K562 (cell line): ENCODE results near the gene VWA7. TPM values are rescaled to one million over a fixed set of nuclear protein-coding genes. Genes with fewer than 3 reads are reported as not detected.

Experiments used
- BRD9 ChIP-seq: fragments of 450-650 bp; IDR thresholded peaks from 2 replicates; pipeline ENCODE4 v1.6.1; 2018; ENCODE audit warnings: low read depth; ENCODE audit not compliant: partially characterized antibody
- E2F3 ChIP-seq: fragments of 250-450 bp; sonication (Bioruptor Pico); IDR thresholded peaks from 2 replicates; pipeline ENCODE4 v1.4.0; 2020; ENCODE audit warnings: mild to moderate bottlenecking
- ETV1 ChIP-seq: fragments of 450-650 bp; conservative IDR thresholded peaks from 2 replicates; pipeline ENCODE4 v1.6.1; 2016; ENCODE audit warnings: missing genetic modification characterization, control low read depth, low read depth, missing compliant biosample characterization
- GTF2F1 ChIP-seq: IDR thresholded peaks from 2 replicates; pipeline ENCODE4 v1.6.1; 2011; ENCODE audit warnings: low read depth, low read length, improper control_type of control experiment
- ILK ChIP-seq: fragments of 450-650 bp; IDR thresholded peaks from 2 replicates; pipeline ENCODE4 v1.6.1; 2016; ENCODE audit warnings: missing genetic modification characterization, low read depth, mild to moderate bottlenecking, missing compliant biosample characterization, moderate library complexity, borderline replicate concordance
- KAT2B ChIP-seq: IDR thresholded peaks from one replicate; pipeline ENCODE4 v1.6.1; 2012; ENCODE audit warnings: low read depth, mild to moderate bottlenecking, control low read depth, inconsistent platforms, low read length, moderate library complexity
- KAT7 ChIP-seq: sonication (generic); formaldehyde crosslinking; IDR thresholded peaks from 2 replicates; pipeline ENCODE4 v1.8.0; 2022; ENCODE audit warnings: missing genetic modification reagents, mild to moderate bottlenecking, borderline replicate concordance
- MAFF ChIP-seq: IDR thresholded peaks from 2 replicates; pipeline ENCODE4 v1.6.1; 2012; ENCODE audit warnings: low read length, improper control_type of control experiment
- NFIC ChIP-seq: fragments of 450-650 bp; IDR thresholded peaks from 2 replicates; pipeline ENCODE4 v1.6.1; 2017; ENCODE audit warnings: mild to moderate bottlenecking, inconsistent platforms
- NR3C1 ChIP-seq: sonication (generic); formaldehyde crosslinking; IDR thresholded peaks from 2 replicates; pipeline ENCODE4 v1.8.1; 2022; ENCODE audit warnings: missing genetic modification reagents
- PHF8 ChIP-seq: fragments of 200-600 bp; sonication (generic); IDR thresholded peaks from 2 replicates; pipeline ENCODE4 v1.6.1; 2012; ENCODE audit warnings: mixed run types, mild to moderate bottlenecking, inconsistent platforms, low read length, moderate library complexity, borderline replicate concordance
- SMC3 ChIP-seq: conservative IDR thresholded peaks from 2 replicates; pipeline ENCODE4 v1.6.1; 2011; ENCODE audit warnings: low read depth, low read length, improper control_type of control experiment; ENCODE audit not compliant: insufficient read depth
- SRSF7 ChIP-seq: fragments of 200-400 bp; formaldehyde crosslinking; optimal IDR thresholded peaks from 2 replicates; pipeline ENCODE3; 2017; ENCODE audit warnings: mild to moderate bottlenecking, low read depth, low read length
- SUPT5H ChIP-seq: fragments of 450-650 bp; IDR thresholded peaks from 2 replicates; pipeline ENCODE4 v1.6.1; 2016
- TARDBP ChIP-seq: fragments of 450-650 bp; IDR thresholded peaks from 2 replicates; pipeline ENCODE4 v1.6.1; 2016
- ZC3H8 ChIP-seq: fragments of 450-650 bp; IDR thresholded peaks from 2 replicates; pipeline ENCODE4 v1.6.1; 2017
- ZNF165 ChIP-seq: fragments of 250-450 bp; sonication (Bioruptor Pico); IDR thresholded peaks from 2 replicates; pipeline ENCODE4 v1.4.0; 2020; ENCODE audit warnings: borderline replicate concordance
- ZNF253 ChIP-seq: fragments of 250-450 bp; sonication (Bioruptor Pico); conservative IDR thresholded peaks from 2 replicates; pipeline ENCODE4 v1.6.1; 2021; ENCODE audit warnings: mild to moderate bottlenecking
- ZNF347 ChIP-seq: fragments of 450-650 bp; formaldehyde crosslinking; IDR thresholded peaks from 2 replicates; pipeline ENCODE4 v1.4.0; 2020; ENCODE audit warnings: low read depth, mild to moderate bottlenecking, moderate library complexity
- ZNF408 ChIP-seq: fragments of 250-450 bp; sonication (Bioruptor Pico); IDR thresholded peaks from 2 replicates; pipeline ENCODE4 v1.4.0; 2020; ENCODE audit warnings: low read depth, mild to moderate bottlenecking, moderate library complexity
- ZNF57 ChIP-seq: fragments of 450-650 bp; formaldehyde crosslinking; IDR thresholded peaks from 2 replicates; pipeline ENCODE4 v1.4.0; 2020; ENCODE audit warnings: mild to moderate bottlenecking, moderate library complexity
- ZNF740 ChIP-seq, 3 experiments: fragments of 200-800 bp in 1 of 3; sonication (Bioruptor generic) in 1 of 3; sonication (generic) in 1 of 3; formaldehyde crosslinking in 1 of 3; IDR thresholded peaks; 2 replicates each; pipeline versions ENCODE4 v1.6.1 to v1.8.0; 2016 to 2022; ENCODE audit warnings: mild to moderate bottlenecking in 2 of 3, missing compliant biosample characterization in 2 of 3, missing genetic modification characterization in 2 of 3, missing genetic modification reagents in 1 of 3
- ZSCAN29 ChIP-seq: fragments of 450-650 bp; IDR thresholded peaks from 2 replicates; pipeline ENCODE4 v1.6.1; 2017
- polyA plus RNA-seq, 8 experiments: library from polyadenylated mRNA; depleted of rRNA in 4 of 8; stranded (reverse) in 5 of 8; unstranded in 3 of 8; fragments of >200 nt; fragmentation: Nextera tagmentation in 2 of 8; fragmentation: Illumina TruSeq in 1 of 8; extraction: Ambion mirVana in 2 of 8; extraction: Trizol in 1 of 8; gene quantifications; 2 replicates each; pipeline versions ENCODE4 v1.2.1 to v1.2.3, GENCODE V29; 2011 to 2014; ENCODE audit warnings: inconsistent platforms in 1 of 8, missing spikeins in 1 of 8
- total RNA-seq, 7 experiments: library from RNA; depleted of rRNA in 6 of 7; stranded (reverse); fragments of >200 nt in 6 of 7; fragmentation: Illumina TruSeq in 2 of 7; extraction: Trizol in 2 of 7; gene quantifications; 2 replicates each; pipeline versions ENCODE4 v1.2.1 to v1.2.3, GENCODE V29; 2011 to 2021; ENCODE audit warnings: low replicate concordance in 1 of 7
- TF ChIP-seq, protein P1 (sequence below): sonication (generic); formaldehyde crosslinking; IDR thresholded peaks from 2 replicates; pipeline ENCODE4 v1.5.0; 2020; ENCODE audit warnings: missing genetic modification reagents
- TF ChIP-seq, protein P2 (sequence below): fragments of 450-650 bp; IDR thresholded peaks from 2 replicates; pipeline ENCODE4 v1.6.1; 2018; ENCODE audit warnings: mild to moderate bottlenecking, low read depth; ENCODE audit not compliant: partially characterized antibody
- TF ChIP-seq, protein P3 (sequence below): sonication (generic); formaldehyde crosslinking; IDR thresholded peaks from 2 replicates; pipeline ENCODE4 v1.8.1; 2023; ENCODE audit warnings: mild to moderate bottlenecking, missing genetic modification reagents

VWA7 gene
- total and polyA plus RNA-seq, 9 of the 15 experiments (the other 6 are each of a cell fraction or from before 2014, with no cell fraction given) = 0.18 to 2.9 (median 0.95) TPM

DNA sequence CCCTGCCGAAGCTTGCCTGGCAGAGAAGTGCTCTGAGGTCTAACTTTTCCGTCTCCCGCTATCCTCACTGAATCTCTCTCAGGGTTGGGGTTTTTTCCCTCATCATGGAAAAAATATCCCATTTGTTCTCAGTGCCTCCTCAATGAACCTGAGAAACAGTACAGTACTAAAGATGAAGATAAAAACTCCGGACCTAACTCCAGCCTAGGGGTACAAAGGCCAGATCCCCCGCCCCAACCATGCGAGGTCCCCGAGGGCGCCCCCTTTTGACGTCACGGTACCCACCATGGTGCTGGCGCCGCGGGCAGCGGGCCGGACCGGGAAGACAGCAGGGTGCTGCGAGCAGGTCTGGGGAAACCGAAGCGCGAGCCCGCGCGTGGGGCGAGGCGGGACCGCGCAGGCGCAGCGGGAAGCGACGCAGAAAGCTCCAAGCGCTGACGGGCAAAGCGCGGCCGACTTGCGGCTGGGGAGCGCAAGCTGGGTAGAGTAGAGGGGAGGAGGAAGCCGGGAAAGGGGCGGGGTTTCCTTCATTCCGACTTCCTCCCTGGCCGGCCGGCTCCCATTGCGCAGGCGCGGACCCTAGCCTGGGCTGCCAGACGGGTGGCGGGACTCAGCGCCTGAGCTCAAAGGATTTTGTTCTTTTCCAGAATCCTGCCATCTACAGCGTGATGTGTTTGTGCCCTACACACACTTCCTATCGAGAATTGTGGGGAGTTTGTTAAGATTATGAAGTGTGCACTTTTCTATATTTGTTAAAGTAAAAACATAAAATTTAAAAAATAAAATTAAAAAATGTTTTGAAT lies 29.5 kb upstream of the VWA7 start, which contains the start of gene LSM2 (continued):
- TF ChIP-seq, protein P1, sequence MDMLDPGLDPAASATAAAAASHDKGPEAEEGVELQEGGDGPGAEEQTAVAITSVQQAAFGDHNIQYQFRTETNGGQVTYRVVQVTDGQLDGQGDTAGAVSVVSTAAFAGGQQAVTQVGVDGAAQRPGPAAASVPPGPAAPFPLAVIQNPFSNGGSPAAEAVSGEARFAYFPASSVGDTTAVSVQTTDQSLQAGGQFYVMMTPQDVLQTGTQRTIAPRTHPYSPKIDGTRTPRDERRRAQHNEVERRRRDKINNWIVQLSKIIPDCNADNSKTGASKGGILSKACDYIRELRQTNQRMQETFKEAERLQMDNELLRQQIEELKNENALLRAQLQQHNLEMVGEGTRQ = no peak
- TF ChIP-seq GTF2F1 (peak; percentile 84; the same call in 1 of the 2 replicates), MAFF (peak; percentile 20; the same call in 1 of the 2 replicates), ZNF165 (CRISPR knock-in tag) (no peak), ZNF408 (no peak), ZNF57 (CRISPR knock-in tag) (no peak), PHF8 (peak; percentile 96), SRSF7 (no peak), BRD9 (peak; percentile 87), E2F3 (CRISPR knock-in tag) (peak; percentile 83), ZC3H8 (no peak), NR3C1 (no peak), KAT2B (peak; percentile 67), SMC3 (no peak), SUPT5H (peak; percentile 97), NFIC (peak; percentile 70), ZNF347 (CRISPR knock-in tag) (no peak), ZNF253 (no peak), TARDBP (peak; percentile 78), ZSCAN29 (no peak; the same call in 1 of the 2 replicates), ZNF740 (CRISPR knock-in tag; IDR thresholded peaks at IDR 0.05) (0 out of 2 replicates have a peak, but pooled peaks have one; percentile 61), ZNF740 (tag; IDR thresholded peaks at IDR 0.05) (no peak), KAT7 (peak; percentile 97; the same call in 1 of the 2 replicates), ILK (tag) (no peak), ETV1 (no peak)
- TF ChIP-seq, protein P2, sequence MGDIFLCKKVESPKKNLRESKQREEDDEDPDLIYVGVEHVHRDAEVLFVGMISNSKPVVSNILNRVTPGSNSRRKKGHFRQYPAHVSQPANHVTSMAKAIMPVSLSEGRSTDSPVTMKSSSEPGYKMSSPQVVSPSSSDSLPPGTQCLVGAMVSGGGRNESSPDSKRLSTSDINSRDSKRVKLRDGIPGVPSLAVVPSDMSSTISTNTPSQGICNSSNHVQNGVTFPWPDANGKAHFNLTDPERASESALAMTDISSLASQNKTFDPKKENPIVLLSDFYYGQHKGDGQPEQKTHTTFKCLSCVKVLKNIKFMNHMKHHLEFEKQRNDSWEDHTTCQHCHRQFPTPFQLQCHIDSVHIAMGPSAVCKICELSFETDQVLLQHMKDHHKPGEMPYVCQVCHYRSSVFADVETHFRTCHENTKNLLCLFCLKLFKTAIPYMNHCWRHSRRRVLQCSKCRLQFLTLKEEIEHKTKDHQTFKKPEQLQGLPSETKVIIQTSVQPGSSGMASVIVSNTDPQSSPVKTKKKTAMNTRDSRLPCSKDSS = no peak
- TF ChIP-seq, protein P3, sequence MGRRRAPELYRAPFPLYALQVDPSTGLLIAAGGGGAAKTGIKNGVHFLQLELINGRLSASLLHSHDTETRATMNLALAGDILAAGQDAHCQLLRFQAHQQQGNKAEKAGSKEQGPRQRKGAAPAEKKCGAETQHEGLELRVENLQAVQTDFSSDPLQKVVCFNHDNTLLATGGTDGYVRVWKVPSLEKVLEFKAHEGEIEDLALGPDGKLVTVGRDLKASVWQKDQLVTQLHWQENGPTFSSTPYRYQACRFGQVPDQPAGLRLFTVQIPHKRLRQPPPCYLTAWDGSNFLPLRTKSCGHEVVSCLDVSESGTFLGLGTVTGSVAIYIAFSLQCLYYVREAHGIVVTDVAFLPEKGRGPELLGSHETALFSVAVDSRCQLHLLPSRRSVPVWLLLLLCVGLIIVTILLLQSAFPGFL (CRISPR knock-in tag) = peak; percentile 17; the same call in 1 of the 2 replicates
